Sigmoid colon (tissue), 7 donors: ENCODE measurements around the gene TMEM35A. TPM values are rescaled to one million over a fixed set of nuclear protein-coding genes. Genes with fewer than 3 reads are reported as not detected.

ENCODE experiments used
- DNase-seq: peaks from one replicate; pipeline ENCODE4 v3.0.0-alpha.2; 2019
- H3K27ac ChIP-seq, 4 donors: fragments of 200-600 bp; sonication (generic); one replicate each; pipeline ENCODE4 v1.5.1; 2016 to 2019; ENCODE audit warnings: mild to moderate bottlenecking in 1 of 4
- H3K27me3 ChIP-seq, 3 donors: fragments of 200-600 bp; sonication (generic); one replicate each; pipeline ENCODE4 v1.5.1; 2019; ENCODE audit warnings: mild to moderate bottlenecking in 1 of 3
- H3K36me3 ChIP-seq, 4 donors: fragments of 200-600 bp; sonication (generic); one replicate each; pipeline ENCODE4 v1.5.1; 2016 to 2019
- H3K4me1 ChIP-seq, 4 donors: fragments of 200-600 bp; sonication (generic); one replicate each; pipeline ENCODE4 v1.5.1; 2017 to 2019
- H3K4me3 ChIP-seq, 4 donors: fragments of 200-600 bp; sonication (generic); one replicate each; pipeline ENCODE4 v1.5.1; 2017 to 2019; ENCODE audit warnings: mild to moderate bottlenecking in 2 of 4, moderate library complexity in 1 of 4
- H3K9me3 ChIP-seq, 4 donors: fragments of 200-600 bp in 3 of 4; sonication (generic) in 3 of 4; one replicate each; pipeline versions ENCODE4 v1.5.1 to v1.6.1; 2013 to 2019
- CTCF ChIP-seq, 4 experiments: fragments of 450-650 bp in 3 of 4; fragments of 200-600 bp in 1 of 4; IDR thresholded peaks; one replicate each; pipeline ENCODE4 v1.5.1; 2016 to 2019; ENCODE audit warnings: antibody characterized with exemption in 4 of 4, mild to moderate bottlenecking in 3 of 4, moderate library complexity in 2 of 4
- POLR2AphosphoS5 ChIP-seq, 4 donors: sonication (generic); formaldehyde crosslinking; IDR thresholded peaks; one replicate each; pipeline ENCODE4 v1.6.1; 2017; ENCODE audit warnings: antibody characterized with exemption in 4 of 4
- WGBS, 2 donors: extraction: QIAGEN DNeasy Blood & Tissue Kit; methylation state at CpG; one replicate each; pipeline ENCODE4 v1.1.7; 2013; 5-methylcytosine and 5-hydroxymethylcytosine counted together
- intact Hi-C: fragments of 100-400 bp; cut with DNase I; formaldehyde crosslinking; loops from one replicate; pipeline ENCODE4 v1.15.1; 2023
- polyA plus RNA-seq, 3 donors: library from polyadenylated mRNA; stranded (reverse); fragments of 200-250 nt; gene quantifications; one replicate each; pipeline ENCODE4 v1.2.3, GENCODE V29; 2013
- total RNA-seq, 4 donors: library from RNA; depleted of rRNA; stranded (reverse); fragments of >200 nt; gene quantifications; one replicate each; pipeline ENCODE4 v1.1.0, GENCODE V29; 2016
- donor health status: healthy with polysubstance abuse.
- donor health status: Bipolar disorder and iron deficiency.
- donor health status: healthy.

TMEM35A gene
- total and polyA plus RNA-seq, 7 donors: 1.8 to 62.1 (median 40.1) TPM; not detected in 1

- H3K36me3 ChIP-seq: no peaks in the 10 kb centered on the region
- no peak for DNase-seq
- 84 to 93% methylated on average over 2 of the region's 2 CpGs for WGBS, 2 donors
- no peaks in the 10 kb centered on the region for H3K4me1 ChIP-seq
- no peaks in the 10 kb centered on the region for H3K9me3 ChIP-seq
- H3K27ac ChIP-seq: no peak overlapping the region
- no peaks in the 10 kb centered on the region for H3K27me3 ChIP-seq
- TF ChIP-seq POLR2AphosphoS5 (IDR thresholded peaks at IDR 0.05): no peak
- no peak for TF ChIP-seq CTCF (IDR thresholded peaks at IDR 0.05)
- intact Hi-C loops: no loop called here
- no peak overlapping the region for H3K4me3 ChIP-seq
These were observed 57.6 kb downstream of the TMEM35A start for GRCh38 chrX:101136235-101136634.

Other genes starting within 250 kb of the TMEM35A start
- under 1 TPM in 2 of 4 donors, not detected in 2; 0.33 to 0.36 TPM for gene NOX1, start 204.5 kb upstream of the TMEM35A start, total RNA-seq
- 10 to 100 TPM in 2 of 3 donors, 1 to 10 TPM in 1; 6.6 to 54.8 (median 12.0) TPM for gene NOX1, start 204.5 kb upstream of the TMEM35A start, polyA plus RNA-seq
- gene XKRX, start 150.0 kb upstream of the TMEM35A start, total RNA-seq: 1 to 10 TPM in 1 of 4 donors, under 1 TPM in 1, not detected in 2; 0.14 to 1.2 TPM
- gene XKRX, start 150.0 kb upstream of the TMEM35A start, polyA plus RNA-seq: 1 to 10 TPM in 1 of 3 donors, under 1 TPM in 1, not detected in 1; 0.23 to 1.3 TPM
- gene ARL13A, start 109.2 kb upstream of the TMEM35A start, total RNA-seq: not detected
- not detected for gene ARL13A, start 109.2 kb upstream of the TMEM35A start, polyA plus RNA-seq
- 10 to 100 TPM; 13.9 to 20.1 (median 17.6) TPM for gene TRMT2B, start 26.8 kb upstream of the TMEM35A start, total RNA-seq
- gene TRMT2B, start 26.8 kb upstream of the TMEM35A start, polyA plus RNA-seq: 10 to 100 TPM in 2 of 3 donors, 1 to 10 TPM in 1; 9.6 to 13.8 (median 13.2) TPM
- gene CENPI, start 19.3 kb downstream of the TMEM35A start, total RNA-seq: 1 to 10 TPM; 1.6 to 3.0 (median 2.4) TPM
- 1 to 10 TPM in 2 of 3 donors, not detected in 1; 1.2 to 3.4 TPM for gene CENPI, start 19.3 kb downstream of the TMEM35A start, polyA plus RNA-seq
- gene DRP2, start 140.9 kb downstream of the TMEM35A start, total RNA-seq: 1 to 10 TPM; 4.8 to 7.1 (median 6.4) TPM
- gene DRP2, start 140.9 kb downstream of the TMEM35A start, polyA plus RNA-seq: under 1 TPM in 2 of 3 donors, not detected in 1; 0.48 to 0.60 TPM
- gene TAF7L, start 212.5 kb downstream of the TMEM35A start, total RNA-seq: under 1 TPM in 2 of 4 donors, not detected in 2; 0.16 to 0.54 TPM
- under 1 TPM in 1 of 3 donors, not detected in 2; 0.12 TPM for gene TAF7L, start 212.5 kb downstream of the TMEM35A start, polyA plus RNA-seq